Measurements from ENCODE around the gene SPIB.

DNA sequence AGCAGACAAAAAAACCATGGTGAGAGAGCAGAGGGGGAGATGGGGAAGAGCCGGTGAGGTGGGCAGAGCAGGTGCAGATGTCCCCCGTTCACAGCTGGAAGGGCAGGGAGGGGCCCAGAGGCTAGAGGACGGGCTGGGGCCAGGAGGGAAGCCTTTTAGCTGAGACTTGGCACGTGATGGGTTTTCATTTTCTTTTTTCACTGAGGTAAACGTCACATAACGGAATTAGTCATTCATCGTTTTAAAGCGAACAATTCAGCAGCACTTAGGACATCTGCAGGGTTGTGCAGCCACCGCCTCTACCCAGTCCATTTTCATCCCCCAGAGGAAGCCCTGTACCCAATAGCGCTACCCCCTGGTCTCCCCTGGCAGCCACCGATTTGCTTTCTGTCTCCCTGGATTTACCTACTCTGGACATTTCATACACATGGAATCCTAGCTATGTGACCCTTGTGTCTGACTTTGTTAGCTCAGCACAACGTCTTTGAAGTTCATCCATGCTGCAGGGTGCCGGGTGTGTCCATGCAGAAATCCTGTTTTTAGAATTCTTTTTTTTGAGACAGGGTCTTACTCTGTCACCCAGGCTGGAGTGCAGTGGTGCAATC, 41.5 kb downstream of the SPIB start:
- TF ChIP-seq CTCF (optimal IDR thresholded peaks at IDR 0.05 in 1 of 3, IDR thresholded peaks at IDR 0.05 in 1 of 3, conservative IDR thresholded peaks at IDR 0.05 in 1 of 3; ENCODE audit: extremely low read depth in 1 of 3, insufficient read depth in 2 of 3, low read length in 3 of 3) (peak in 1 of 3 experiments; percentile 2), EZH2 (IDR thresholded peaks at IDR 0.05; ENCODE audit: low read length) (no peak)
